Activated CD4-positive, alpha-beta T cell treated with anti-CD3 and anti-CD28 coated beads, Interleukin-2, amount 10 ng/mL, durations not matched to agents 24 days and 14 days (primary cell): ENCODE data around the gene SLC9C2. TPM values are rescaled to one million over a fixed set of nuclear protein-coding genes. Genes with fewer than 3 reads are reported as not detected.
"Not testable (repeated sequence)": the region's sequence is repeated elsewhere in the genome, so short reads cannot be mapped to it uniquely, and the experiment has no call there.

Experiments
- DNase-seq: peaks from one replicate; pipeline ENCODE4 v3.0.0; 2022
- H3K27ac Mint-ChIP-seq: one replicate; pipeline ENCODE4 v1.8.0; 2022; ENCODE audit warnings: mild to moderate bottlenecking, mixed read lengths
- H3K27me3 Mint-ChIP-seq: one replicate; pipeline ENCODE4 v1.8.0; 2022; ENCODE audit warnings: mixed read lengths
- H3K36me3 Mint-ChIP-seq: one replicate; pipeline ENCODE4 v1.8.0; 2022; ENCODE audit warnings: low read depth, mild to moderate bottlenecking, mixed read lengths
- H3K4me1 Mint-ChIP-seq: one replicate; pipeline ENCODE4 v1.8.0; 2021; ENCODE audit warnings: mixed read lengths
- H3K4me3 Mint-ChIP-seq: one replicate; pipeline ENCODE4 v1.8.0; 2022; ENCODE audit warnings: mild to moderate bottlenecking, moderate library complexity, mixed read lengths
- H3K9me3 Mint-ChIP-seq: one replicate; pipeline ENCODE4 v1.8.0; 2021; ENCODE audit warnings: mixed read lengths
- intact Hi-C: fragments of 100-400 bp; cut with micrococcal nuclease; formaldehyde crosslinking; loops from one replicate; pipeline ENCODE4 v1.15.1; 2023
- total RNA-seq: library from RNA; stranded (reverse); gene quantifications from 2 replicates; pipeline ENCODE4 v1.2.3, GENCODE V29; 2022

Gene SLC9C2
- total RNA-seq, 1 donor from 2014 or later: not detected

DNA sequence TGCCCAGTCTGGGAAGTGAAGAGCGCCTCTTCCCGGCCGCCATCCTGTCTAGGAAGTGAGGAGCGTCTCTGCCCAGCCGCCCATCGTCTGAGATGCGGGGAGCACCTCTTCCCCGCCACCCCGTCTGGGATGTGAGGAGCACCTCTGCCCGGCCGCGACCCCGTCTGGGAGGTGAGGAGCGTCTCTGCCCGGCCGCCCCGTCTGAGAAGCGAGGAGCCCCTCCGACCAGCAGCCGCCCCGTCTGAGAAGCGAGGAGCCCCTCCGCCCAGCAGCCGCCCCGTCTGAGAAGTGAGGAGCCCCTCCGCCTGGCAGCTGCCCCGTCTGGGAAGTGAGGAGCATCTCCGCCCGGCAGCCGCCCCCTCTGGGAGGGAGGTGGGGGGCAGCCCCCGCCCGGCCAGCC is 10.2 kb upstream of the SLC9C2 start:
- H3K27me3 Mint-ChIP-seq, H3K9me3 Mint-ChIP-seq, intact Hi-C loops, H3K4me1 Mint-ChIP-seq, H3K4me3 Mint-ChIP-seq, DNase-seq, H3K36me3 Mint-ChIP-seq, H3K27ac Mint-ChIP-seq: not testable (repeated sequence)

DNA sequence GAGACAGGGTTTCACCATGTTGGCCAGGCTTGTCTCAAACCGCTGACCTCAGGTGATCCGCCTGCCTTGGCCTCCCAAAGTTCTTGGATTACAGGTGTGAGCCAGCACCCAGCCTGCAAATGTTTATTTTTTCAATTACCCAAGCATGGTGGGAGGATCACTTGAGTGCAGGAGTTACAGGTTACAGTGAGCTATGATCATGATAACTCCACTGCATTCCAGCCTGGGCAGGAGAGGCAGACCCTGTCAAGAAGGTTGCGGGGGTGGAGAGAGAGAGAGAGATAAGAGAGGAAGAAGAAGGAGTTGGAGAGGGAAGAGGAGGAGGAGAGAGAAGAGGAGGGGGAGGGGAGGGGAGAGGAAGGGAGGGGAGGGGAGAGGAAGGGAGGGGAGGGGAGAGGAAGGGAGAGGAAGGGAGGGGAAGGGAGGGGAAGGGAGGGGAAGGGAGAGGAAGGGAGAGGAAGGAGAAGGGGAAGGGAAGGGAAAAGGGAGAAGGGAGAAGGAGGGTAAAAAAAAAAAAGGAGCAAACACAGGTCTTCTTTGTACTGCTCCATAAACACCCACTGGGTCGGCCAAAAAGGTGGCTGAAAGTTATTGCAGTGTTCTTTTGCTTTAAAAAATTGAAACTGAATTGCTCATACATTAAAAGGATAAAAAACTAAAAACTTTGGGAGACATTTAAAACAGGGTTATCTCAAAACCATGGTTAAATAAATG is 5.8 kb upstream of the SLC9C2 start:
- Mint-ChIP-seq H3K27me3 (peaks cover 6% of the 10 kb centered on the region), H3K27ac (no peak overlapping the region), H3K4me1 (no peaks in the 10 kb centered on the region), H3K36me3 (no peaks in the 10 kb centered on the region), H3K4me3 (no peak overlapping the region), H3K9me3 (peaks cover 3% of the 10 kb centered on the region)
- DNase-seq: no peak
- intact Hi-C loops: no loop called here

DNA sequence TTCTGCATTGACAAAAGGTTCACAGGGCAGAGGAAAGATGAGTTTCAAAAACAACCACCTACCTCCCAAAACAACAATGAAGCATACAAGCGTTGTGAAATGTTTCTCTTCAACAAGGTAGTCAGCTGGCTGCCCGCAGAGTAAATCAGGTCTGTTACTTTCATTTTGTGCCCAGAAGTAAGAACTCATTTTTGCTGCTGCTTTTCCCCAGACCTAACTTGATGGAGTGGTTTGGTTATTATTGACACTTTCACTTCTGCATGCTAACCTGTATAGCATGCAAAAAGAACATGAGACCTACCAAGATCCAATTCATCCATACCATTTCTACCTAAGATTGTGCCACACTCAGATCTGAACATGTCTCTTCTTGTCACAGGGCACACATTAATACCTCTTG is 1.3 kb downstream of the SLC9C2 start:
- no peak overlapping the region for H3K4me3 Mint-ChIP-seq
- no peaks in the 10 kb centered on the region for H3K9me3 Mint-ChIP-seq
- no peak for DNase-seq
- intact Hi-C loops: no loop called here
- peaks cover 8% of the 10 kb centered on the region for H3K27me3 Mint-ChIP-seq
- peaks cover 5% of the 10 kb centered on the region for H3K4me1 Mint-ChIP-seq
- H3K27ac Mint-ChIP-seq: no peak overlapping the region
- no peaks in the 10 kb centered on the region for H3K36me3 Mint-ChIP-seq

DNA sequence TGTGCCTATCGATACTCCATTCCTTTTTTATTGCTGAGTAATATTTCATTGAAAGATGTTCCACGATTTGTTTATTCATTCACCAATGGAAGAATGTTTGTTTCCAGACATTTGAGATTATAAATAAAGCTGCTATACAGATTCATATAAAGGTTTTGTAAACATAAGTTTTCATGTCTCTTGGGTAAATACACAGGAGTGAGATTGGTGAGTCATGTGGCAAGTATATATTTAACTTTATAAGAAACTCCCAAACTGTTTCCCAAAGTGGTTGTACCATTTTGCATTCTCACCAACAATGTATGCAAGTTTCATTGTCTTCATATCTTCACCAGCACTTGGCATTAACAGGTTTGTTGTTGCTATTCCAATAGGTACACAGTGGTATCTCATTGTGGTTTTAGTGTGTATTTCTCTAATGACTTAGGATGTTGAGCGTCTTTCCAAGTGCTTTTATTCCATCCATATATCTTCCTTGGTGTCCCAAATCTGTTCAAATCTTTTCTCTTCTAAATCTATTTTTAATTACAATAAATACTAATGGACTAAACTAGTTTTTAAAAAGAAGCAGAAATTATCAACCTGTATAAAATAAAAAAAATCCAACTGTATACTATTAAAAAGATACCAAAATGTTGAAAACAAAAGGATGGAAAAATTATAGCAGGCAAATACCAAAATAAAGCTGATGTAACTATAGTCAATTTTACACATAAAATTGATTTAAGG is 6.6 kb downstream of the SLC9C2 start:
- Mint-ChIP-seq H3K27me3 (peaks cover 24% of the 10 kb centered on the region), H3K4me1 (peaks cover under 1% of the 10 kb centered on the region), H3K9me3 (peaks cover 7% of the 10 kb centered on the region), H3K36me3 (no peaks in the 10 kb centered on the region), H3K27ac (no peak overlapping the region), H3K4me3 (no peak overlapping the region)
- DNase-seq: no peak
- intact Hi-C loops: no loop called here

DNA sequence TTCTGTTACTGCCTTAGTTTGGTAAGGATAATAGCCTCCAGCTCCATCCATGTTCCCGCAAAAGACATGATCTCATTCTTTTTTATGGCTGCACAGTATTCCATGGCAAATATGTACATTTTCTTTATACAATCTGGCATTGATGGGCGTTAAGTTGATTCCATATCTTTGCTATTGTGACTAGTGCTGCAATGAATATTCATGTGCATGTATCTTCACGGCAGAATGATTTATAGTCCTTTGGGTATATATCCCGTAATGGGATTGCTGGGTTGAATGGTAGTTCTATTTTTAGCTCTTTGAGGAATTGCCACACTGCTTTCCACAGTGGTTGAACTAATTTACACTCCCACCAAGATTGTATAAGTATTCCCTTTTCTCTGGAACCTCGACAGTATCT is 11.7 kb downstream of the SLC9C2 start:
- H3K27me3 Mint-ChIP-seq: peaks cover 20% of the 10 kb centered on the region
- not testable (repeated sequence) for H3K27ac Mint-ChIP-seq

DNA sequence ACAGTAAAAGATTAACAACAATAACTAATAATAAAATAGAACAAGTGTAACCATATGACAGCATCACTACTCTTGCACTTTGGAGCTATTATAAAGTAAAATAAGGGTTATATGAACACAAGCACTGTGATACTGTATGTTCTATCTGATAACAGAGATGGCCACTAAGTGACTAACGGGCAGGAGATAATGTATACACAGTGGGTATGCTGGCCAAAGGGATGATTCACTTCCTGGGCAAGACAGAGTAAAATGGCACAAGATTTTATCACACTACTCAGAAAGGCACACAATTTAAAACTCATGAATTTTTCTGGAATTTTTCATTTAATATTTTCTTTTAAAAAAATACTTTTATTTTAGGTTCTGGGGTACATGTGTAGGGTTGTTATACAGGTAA is 12.3 kb downstream of the SLC9C2 start:
- Mint-ChIP-seq H3K4me3 (no peak overlapping the region), H3K4me1 (no peaks in the 10 kb centered on the region), H3K36me3 (no peaks in the 10 kb centered on the region), H3K9me3 (peaks cover 4% of the 10 kb centered on the region), H3K27me3 (peaks cover 16% of the 10 kb centered on the region), H3K27ac (no peak overlapping the region)
- intact Hi-C loops: no loop called here
- no peak for DNase-seq

More for the DNA sequence above, 11.7 kb downstream of the SLC9C2 start:
- H3K4me3 Mint-ChIP-seq, DNase-seq, H3K36me3 Mint-ChIP-seq, H3K9me3 Mint-ChIP-seq, intact Hi-C loops, H3K4me1 Mint-ChIP-seq: not testable (repeated sequence)

DNA sequence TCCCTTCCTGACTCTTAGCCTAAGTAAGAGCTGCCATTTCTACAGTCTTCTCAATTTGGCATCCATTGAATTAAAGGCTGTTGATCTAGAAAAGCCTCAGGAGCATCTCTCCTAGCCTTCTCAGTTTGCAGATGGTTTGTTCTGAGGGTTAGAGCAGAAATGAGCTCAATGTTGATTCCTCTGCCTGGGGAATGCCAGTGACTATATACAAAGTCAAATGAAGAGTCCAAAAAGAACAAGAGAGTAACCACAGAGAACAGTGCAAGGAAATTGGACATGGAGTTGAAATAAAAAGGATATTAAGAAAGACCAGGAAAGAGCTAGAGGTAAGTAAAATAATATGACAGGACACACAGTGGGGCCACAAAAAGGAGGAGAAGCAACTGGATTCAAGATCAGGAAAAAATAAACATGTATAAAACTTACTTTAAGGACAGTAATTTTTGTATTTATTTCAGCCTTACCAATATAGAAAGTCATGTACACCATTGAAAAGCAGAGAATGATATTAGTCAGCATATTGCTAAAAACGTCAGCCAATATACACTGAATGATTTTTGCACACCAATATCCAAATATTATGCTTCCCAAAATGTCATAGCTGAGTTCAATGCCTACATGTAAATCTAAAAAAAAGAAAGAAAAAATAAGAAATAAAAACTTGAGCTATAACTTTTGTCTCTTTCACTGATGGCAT is 21.3 kb downstream of the SLC9C2 start:
- peaks cover 12% of the 10 kb centered on the region for H3K27me3 Mint-ChIP-seq
- intact Hi-C loops: no loop called here
- no peak for DNase-seq
- no peaks in the 10 kb centered on the region for H3K4me1 Mint-ChIP-seq
- H3K27ac Mint-ChIP-seq: no peak overlapping the region
- no peak overlapping the region for H3K4me3 Mint-ChIP-seq
- H3K9me3 Mint-ChIP-seq: no peaks in the 10 kb centered on the region
- no peaks in the 10 kb centered on the region for H3K36me3 Mint-ChIP-seq

DNA sequence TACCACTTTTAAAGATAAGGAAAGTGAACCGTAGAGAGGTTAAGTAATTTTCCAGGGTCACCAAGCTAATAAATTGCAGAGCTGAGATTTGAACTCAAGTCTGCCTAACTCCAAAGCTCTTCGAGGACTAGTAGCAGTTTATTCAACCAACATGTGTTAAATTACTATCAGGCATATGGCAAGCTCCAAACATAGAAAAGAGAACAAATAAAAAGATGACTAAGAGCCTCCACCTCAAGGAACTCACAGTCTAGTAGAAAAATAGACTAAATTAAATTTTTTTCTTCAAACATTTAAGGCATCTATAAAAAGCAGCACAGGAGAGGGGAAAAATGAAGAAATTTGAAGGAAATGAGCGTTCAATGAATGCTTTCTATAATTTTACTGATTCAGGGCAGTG is 22.2 kb downstream of the SLC9C2 start:
- no peak for DNase-seq
- Mint-ChIP-seq H3K36me3 (no peaks in the 10 kb centered on the region), H3K4me3 (no peak overlapping the region), H3K27me3 (peaks cover 12% of the 10 kb centered on the region), H3K9me3 (no peaks in the 10 kb centered on the region), H3K4me1 (no peaks in the 10 kb centered on the region), H3K27ac (no peak overlapping the region)
- intact Hi-C loops: no loop called here

DNA sequence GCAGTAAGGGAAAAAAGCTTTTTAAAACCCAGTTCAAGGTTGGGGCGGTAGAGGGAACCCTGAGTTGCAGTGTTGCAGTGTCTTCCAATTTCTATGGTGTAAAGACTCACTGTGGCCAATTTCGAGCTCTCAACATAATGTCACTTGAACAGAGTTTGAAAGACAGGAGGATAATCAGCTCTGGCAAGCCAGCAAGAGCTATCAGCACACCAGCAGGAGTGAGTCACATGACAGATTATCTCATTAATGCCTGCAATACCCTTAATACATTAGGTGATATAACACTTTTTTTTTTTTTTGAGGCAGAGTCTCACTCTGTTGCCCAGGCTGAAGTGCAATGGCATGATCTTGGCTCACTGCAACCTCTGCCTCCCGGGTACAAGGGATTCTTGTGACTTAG is 22.8 kb downstream of the SLC9C2 start:
- Mint-ChIP-seq H3K9me3 (no peaks in the 10 kb centered on the region), H3K4me1 (no peaks in the 10 kb centered on the region), H3K27me3 (peaks cover 12% of the 10 kb centered on the region), H3K36me3 (no peaks in the 10 kb centered on the region), H3K27ac (no peak overlapping the region), H3K4me3 (no peak overlapping the region)
- intact Hi-C loops: no loop called here
- DNase-seq: no peak

DNA sequence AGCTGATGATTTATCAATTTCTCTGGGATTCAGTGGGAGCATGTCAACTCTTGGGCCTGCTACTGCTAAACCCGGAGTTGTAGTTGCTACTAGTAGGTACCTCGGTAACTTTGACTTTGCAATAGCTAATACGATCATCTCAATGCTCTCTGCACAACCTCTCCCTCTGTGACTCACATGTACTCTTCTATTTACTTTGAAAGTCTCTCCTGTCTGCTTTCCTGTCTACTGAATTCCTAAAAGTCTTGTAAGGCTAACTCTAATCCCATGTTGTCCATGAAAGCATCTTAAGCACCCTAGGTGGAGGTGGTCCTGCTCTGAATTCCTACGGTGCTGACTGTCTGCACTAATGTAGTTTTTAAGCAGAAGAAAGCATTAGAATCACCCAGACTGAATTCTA is 29.3 kb downstream of the SLC9C2 start:
- Mint-ChIP-seq H3K4me3 (no peak overlapping the region), H3K9me3 (peaks cover 8% of the 10 kb centered on the region), H3K36me3 (no peaks in the 10 kb centered on the region), H3K27ac (no peak overlapping the region), H3K4me1 (peaks cover 4% of the 10 kb centered on the region), H3K27me3 (peaks cover 10% of the 10 kb centered on the region)
- intact Hi-C loops: loop anchor here (5.0 kb wide), 1 partner anchor 141 kb away; no protein-coding TSS in a partner anchor
- no peak for DNase-seq

DNA sequence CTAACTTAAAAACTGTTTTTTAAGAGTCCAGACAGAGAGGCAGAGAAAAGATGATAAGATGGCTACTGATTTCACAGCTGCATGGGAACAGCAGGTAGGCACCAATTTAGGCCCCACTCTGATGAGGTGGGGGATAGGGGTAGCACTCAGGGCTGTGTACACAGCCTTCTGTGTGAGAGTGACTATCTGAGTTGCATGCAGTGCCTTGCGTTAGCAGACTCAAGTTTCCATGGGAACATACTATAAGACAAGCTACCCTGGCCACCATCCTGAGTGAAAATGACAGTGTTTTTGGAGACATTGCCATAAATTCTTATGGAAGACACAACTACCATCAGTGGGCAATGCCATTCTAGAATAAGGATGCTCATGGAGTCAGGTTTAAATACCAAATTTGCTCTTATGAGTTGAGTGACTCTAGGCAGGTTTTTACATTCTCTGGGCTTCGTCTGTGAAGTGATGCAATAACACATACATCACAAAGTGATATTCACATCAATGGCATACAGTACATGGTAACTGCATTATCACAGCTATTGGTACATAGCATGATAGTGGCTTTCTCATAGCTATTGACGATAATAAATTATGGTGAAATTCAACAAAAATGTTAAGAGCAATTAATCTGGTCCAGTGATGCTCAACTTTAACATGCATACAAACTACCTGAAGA is 30.5 kb downstream of the SLC9C2 start:
- peaks cover 2% of the 10 kb centered on the region for H3K36me3 Mint-ChIP-seq
- no peak overlapping the region for H3K4me3 Mint-ChIP-seq
- intact Hi-C loops: loop anchor here (5.0 kb wide), 1 partner anchor 140 kb away; no protein-coding TSS in a partner anchor
- H3K27ac Mint-ChIP-seq: no peak overlapping the region
- H3K9me3 Mint-ChIP-seq: peaks cover 20% of the 10 kb centered on the region
- H3K27me3 Mint-ChIP-seq: peaks cover 13% of the 10 kb centered on the region
- no peak for DNase-seq
- H3K4me1 Mint-ChIP-seq: peaks cover 4% of the 10 kb centered on the region

DNA sequence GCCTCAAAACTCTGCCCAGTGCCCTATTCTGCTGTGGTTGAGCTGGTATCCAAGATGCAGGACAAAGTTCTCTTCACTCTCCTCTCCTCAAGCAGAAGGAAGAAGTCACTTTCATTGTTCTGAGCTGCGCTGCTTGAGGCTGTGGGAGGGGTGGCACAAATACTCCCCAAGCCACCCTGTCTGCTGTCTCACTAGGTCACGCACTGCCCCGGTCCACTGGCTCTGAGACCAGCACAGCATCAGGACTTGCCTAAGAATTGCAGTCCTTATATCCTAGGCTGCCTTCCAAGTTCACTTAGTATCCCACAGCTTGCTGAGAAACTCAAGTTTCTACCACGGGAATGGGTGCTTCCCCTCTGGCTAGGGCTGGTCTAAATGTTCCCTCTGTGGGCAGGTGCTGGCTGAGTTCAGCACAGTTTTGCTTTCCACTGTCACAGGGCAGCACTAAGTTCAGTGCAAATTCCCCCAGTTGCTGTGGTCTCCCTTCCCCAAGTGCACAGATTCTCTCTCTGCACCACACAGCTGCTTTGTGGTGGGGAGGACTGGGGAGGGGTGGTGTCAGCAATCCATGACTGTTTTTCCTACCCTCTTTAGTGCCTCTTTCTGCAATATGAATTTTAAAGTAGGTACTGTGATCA is 32.4 kb downstream of the SLC9C2 start:
- Mint-ChIP-seq H3K27me3 (peaks cover 23% of the 10 kb centered on the region), H3K4me3 (no peak overlapping the region), H3K27ac (no peak overlapping the region), H3K9me3 (peaks cover 36% of the 10 kb centered on the region), H3K36me3 (peaks cover 2% of the 10 kb centered on the region), H3K4me1 (peaks cover 4% of the 10 kb centered on the region)
- intact Hi-C loops: loop anchor here (5.0 kb wide), 1 partner anchor 138 kb away; no protein-coding TSS in a partner anchor
- no peak for DNase-seq

DNA sequence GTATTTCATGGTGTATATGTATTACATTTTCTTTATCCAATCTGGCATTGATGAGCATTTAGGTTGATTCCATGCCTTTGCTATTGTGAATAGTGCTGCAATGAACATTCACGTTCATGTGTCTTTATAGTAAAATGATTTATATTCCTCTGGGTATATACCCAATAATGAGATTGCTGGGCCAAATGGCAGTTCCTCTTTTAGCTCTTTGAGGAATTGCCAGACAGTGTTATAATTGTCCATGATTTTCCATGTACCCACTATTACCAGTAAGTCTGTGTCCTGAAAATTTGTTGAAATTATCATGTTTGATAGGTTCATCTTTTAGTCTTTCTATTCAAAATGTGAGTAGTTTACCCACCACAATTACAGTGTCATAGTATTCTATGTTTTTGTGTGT is 34.4 kb downstream of the SLC9C2 start:
- DNase-seq: no peak
- Mint-ChIP-seq H3K9me3 (peaks cover 48% of the 10 kb centered on the region), H3K4me3 (no peak overlapping the region), H3K27ac (no peak overlapping the region), H3K27me3 (peaks cover 27% of the 10 kb centered on the region), H3K36me3 (peaks cover 2% of the 10 kb centered on the region), H3K4me1 (peaks cover 4% of the 10 kb centered on the region)
- intact Hi-C loops: no loop called here
